D721Med (cell line): ENCODE measurements around the gene NKD2.

ENCODE experiments used
- DNase-seq: peaks from one replicate; pipeline ENCODE4 v3.0.0; 2011; ENCODE audit warnings: low spot score; ENCODE audit not compliant: insufficient read length
- FAIRE-seq: peaks from 2 replicates; lab custom pipeline; 2011; peaks lifted over from hg19 to GRCh38; lab: Jason Lieb, UNC
- CTCF ChIP-seq: IDR thresholded peaks from 2 replicates; pipeline ENCODE4 v1.5.1; 2012; ENCODE audit warnings: mild to moderate bottlenecking, control low read depth; ENCODE audit not compliant: insufficient read depth; ENCODE audit errors: missing control alignments

NKD2 gene

GRCh38 chr5:1052076-1052475 is 43.5 kb downstream of the NKD2 start:
- no peak for DNase-seq
- no peak for TF ChIP-seq CTCF
- no peak for FAIRE-seq

- no peak for TF ChIP-seq CTCF
- no peak for FAIRE-seq
- no peak for DNase-seq
Observed at GRCh38 chr5:1052641-1053390, 44.2 kb downstream of the NKD2 start.

- FAIRE-seq (no peak), DNase-seq (no peak)
- TF ChIP-seq CTCF, result no peak
Observed at GRCh38 chr5:1053391-1054017, 44.9 kb downstream of the NKD2 start.

- no peak for TF ChIP-seq CTCF
- FAIRE-seq, result no peak
- peak; percentile 14 for DNase-seq
Observed at GRCh38 chr5:1054018-1054798, 45.6 kb downstream of the NKD2 start.

GRCh38 chr5:1054799-1055775 is 46.5 kb downstream of the NKD2 start:
- peak; percentile 16 for DNase-seq
- no peak for FAIRE-seq
- TF ChIP-seq CTCF, result no peak

- peak; percentile 14 for DNase-seq
- TF ChIP-seq CTCF, result no peak
- no peak for FAIRE-seq
Observed at GRCh38 chr5:1055896-1056610, 47.5 kb downstream of the NKD2 start.
